HUDEP-2 (cell line): ENCODE measurements around the gene SPCS1.

Experiments used
- DNase-seq, 76 experiments: peaks; one replicate each; lab custom pipeline; 2025; ENCODE audit not compliant: unreplicated experiment in 76 of 76; lab: John Stamatoyannopoulos, UW

Gene SPCS1

DNA sequence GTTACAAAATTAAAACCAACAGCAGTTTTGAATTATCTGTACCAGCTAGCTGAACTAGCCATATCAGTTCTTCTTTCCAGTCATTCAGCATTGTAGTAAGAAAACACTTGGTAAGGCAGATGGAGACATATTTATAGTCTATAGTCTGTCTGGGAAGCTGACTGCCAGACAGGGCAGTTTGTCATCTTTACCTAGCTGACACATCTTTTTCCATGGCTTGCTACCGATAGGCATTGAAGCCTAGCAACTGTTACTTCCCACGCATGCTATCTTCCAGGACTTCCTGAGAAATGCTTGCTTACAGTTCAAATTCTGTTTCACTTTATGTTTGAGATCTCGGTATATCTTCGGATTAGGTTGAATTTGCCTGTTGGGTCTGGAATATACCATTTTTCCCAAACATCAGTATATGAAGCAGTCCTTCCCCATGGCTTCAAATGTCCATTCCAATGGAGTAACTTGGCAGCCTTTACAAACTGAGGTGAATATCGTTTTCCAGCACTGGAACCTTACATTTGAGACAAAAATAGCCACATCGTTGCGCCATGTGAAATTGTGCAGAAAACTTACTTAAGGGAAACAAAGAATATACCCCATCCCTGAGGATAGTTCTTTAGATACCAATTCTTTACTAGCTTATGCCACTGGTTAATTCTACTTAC, 11.2 kb upstream of the SPCS1 start:
- no peak for DNase-seq

DNA sequence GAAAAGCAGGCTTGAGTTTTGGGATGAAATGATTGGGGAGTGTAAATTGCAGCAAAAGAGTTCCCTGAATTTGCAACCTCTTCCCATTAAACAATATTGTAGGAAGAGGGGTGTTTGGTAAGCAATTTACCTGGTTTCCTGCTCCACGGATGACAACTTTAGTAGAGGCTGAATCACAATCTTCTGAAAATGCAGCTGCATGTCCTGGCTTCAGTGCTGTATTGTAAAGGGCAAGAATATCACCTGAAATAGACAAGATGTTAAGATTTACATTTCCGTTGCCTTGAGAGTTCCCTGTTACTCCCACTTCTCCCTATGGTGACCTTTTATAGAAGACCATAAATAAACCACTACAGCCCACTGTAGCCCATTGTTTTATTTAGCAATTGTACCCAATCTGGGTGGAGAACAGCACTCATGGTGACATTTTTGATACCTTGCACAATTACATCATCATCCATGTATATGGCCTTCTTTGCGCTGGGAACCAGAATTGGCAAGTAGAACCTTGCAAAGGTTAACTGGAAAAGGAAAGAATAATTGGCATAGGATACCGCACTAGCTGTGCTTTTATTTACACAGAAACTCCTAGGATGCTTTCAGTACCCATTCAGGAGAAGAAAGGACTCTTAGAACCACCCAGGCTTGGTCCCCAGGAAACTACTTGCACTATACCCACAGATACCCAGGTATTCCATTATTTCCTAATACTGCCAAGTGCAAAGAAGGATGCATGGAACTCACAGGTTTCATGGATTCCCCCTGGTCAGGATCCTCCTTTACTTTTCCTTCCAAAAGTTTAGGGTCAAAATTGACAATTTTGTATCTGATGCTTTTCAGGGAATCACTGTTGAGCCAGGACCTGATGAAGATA, 9.9 kb upstream of the SPCS1 start:
- no peak for DNase-seq

DNA sequence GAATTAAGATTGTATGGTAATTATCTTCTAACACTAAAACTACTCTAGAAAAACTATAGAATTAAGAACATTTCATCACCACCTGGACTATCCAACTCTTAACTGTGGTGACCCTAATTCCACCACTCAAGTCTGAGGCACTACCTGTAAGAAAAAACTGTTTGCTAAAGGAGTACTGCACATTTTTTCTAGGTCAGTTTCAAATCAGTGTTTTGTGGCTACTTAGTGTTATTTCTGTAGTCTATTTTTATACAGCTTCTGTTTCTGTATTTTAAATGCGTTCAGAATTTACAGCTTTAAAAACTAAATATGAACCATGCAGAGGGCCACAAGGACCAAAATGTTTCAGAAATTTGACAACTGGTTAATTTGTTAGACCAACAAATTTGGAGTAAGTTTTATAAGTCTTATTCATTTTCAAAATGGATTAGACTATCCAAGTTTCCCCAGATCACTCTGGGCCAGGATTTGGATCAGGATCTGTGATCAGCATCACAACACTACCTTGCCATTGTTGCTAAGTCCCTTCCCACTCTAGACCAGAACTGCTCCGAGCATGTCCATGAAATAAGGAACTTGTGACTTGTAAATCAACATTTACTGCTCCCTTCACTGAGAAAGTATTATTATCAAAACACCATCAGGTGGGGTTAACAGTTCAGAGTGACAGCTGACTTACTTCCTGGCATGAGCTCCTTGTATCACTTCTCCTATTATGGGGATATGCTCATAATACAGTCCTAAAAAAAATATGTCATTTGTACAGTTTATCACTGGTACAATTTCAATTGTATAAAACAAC, 8.9 kb upstream of the SPCS1 start:
- no peak for DNase-seq

DNA sequence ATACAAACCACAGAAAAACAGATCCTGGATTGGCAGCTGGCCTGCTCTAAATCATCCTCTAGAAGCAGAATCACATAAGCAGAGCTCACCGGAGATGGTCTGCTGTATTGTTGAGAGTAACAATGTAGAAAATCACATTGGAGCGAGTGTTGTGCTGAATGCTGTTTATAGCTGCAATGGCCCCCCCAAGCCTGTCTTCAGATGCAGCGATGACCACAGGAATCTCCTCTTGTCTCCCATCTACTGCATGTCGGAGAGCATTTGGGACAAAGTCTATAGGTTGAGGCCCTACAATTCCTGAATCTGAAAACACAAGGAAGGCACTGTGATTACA, 8.3 kb upstream of the SPCS1 start:
- no peak for DNase-seq

DNA sequence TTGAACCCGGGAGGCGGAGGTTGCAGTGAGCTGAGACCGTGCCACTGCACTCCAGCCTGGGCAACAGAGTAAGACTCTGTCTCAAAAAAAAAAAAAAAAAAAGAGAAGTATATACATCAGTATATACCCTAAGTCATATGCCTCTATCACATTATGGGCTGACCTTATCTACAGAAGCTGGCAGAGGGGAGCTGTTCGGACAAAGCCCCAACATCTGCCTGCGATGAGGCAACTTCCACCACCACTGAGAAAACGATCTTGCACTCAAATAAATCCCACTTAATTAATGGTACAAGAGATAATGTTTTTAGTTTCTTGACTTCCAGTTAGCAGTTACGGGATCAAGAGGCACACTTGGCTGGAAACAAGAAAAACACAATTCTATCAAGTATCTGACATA, 2.6 kb upstream of the SPCS1 start:
- peak in 29 of 76 experiments; percentile 1 to 63 (median 19) for DNase-seq

DNA sequence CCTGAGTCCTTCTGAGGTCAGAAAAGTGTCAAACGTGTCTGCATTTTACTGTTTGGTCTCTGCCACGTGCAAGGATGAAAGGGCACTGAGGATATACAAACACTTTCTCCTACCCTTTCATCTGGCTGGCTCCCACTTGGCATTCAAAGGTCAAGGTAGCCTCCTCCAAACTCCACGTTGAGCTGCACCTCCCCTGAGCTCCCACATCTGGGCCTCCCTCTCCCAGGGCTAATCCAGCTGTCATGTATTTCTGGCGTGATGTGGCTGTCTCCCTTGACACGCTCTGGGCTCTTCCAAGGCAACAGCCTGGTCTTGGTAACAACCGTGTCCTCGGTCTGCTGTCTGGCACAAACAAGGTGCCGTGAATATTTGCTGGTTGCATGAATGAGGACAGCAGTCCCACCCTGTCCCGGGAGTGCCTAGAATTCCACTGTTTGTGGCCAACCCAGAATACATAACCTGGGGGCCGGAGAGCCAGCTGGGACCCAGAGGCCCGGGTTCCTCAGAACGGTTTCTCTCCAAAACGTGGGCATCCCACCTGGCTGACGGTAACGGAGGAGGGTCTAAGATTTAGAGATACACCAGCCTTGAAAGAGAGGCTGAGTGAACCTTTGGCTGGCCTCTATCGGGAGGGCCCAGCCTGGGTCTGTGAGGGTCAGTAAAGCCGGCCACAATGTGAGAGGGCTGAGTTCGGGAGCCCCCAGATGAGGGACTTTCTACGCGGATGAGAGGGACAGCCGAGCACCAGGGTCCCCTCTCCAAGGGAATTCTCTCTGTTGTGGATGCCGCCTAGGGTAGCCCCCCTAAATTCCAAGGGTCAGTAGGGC, 1.1 kb upstream of the SPCS1 start:
- peak in 13 of 76 experiments; percentile 9 to 45 (median 16) for DNase-seq

DNA sequence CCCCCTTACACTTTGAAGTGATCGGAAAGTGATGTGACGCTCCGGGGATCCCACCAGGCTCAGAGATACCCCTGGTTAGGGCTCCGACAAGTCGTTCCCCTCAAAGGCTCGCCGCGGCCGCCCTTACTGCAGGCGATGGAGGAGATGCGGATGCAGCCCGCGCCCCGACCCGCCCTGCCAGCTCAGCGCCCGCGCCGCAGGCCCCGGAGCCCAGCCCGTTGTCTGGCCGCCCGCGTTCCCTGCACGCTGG, 543 bp upstream of the SPCS1 start:
- no peak for DNase-seq

DNA sequence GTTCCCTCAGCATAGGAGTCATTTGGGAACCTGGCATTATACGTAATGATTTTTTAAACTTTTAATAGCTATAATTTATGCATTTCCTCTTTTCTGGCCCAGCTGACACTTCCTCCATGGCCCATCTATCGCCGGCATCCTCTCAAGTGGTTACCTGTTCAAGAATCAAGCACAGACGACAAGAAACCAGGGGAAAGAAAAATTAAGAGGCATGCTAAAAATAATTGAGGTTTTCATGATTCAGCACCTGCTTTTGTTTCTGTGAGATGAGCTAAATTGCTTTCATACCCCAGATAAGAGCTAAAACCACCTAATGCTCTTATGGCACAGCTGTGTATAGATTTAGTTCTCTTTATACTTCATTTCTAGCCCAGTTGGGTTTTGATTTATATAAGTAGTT, 1.7 kb downstream of the SPCS1 start:
- DNase-seq: no peak

DNA sequence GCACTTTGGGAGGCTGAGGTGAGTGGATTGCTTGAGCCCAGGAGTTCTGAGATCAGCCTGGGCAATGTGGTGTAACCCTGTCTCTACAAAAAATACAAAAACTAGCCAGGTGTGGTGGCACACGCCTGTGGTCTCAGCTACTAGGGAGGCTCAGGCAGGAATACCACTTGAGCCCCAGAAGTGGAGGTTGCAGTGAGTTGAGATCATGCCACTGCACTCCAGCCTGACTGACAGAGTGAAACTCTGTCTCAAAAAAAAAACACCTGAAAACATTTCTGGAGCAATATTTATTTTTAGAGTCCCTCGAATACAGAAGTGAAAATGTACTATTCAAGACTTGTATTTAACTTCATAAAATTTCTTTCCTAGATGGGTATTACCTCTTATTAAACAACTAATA, 4.6 kb downstream of the SPCS1 start:
- no peak for DNase-seq

DNA sequence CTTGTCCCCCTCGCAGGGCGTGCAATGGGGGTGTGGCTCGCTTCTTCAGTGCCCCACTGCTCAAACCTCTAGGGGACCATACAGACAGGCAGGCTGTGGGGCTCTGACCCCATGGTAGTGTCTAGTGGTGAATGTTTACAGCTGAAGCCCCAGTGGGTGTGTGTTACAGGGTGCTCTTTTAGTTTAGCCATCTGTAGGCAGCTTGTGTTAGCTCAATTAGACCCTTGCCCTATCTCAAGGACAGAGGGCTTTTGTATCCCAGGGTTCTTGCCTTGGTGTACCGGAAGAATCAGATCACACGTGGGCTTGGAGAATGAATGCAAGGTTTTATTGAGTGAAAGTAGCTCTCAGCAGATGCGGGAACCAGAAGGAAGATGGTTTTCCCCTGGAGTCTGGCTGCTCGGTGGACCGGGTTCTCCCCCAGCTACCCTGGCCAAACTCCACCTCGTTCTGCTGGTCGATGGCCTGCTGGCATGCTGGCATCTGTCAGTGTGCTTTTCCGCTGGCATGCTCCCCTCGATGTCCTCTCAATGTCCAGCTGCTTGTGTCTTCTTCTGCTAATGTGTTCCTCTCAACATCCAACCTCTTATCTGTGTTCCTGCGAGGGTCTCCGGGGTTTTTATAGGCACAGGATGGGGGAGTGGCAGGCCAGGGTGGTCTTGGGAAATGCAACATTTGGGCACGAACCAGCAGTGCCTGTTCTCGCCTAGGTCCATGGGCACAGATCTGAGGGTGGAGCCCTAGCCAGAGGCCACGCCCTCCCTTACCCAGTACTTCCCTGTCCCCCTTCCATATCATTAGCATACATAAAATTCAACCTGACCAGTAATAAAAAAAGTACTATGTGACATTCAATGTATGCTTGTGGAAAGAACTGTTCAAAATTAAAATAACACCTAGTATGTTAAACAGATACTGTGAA, 6.6 kb downstream of the SPCS1 start:
- no peak for DNase-seq

DNA sequence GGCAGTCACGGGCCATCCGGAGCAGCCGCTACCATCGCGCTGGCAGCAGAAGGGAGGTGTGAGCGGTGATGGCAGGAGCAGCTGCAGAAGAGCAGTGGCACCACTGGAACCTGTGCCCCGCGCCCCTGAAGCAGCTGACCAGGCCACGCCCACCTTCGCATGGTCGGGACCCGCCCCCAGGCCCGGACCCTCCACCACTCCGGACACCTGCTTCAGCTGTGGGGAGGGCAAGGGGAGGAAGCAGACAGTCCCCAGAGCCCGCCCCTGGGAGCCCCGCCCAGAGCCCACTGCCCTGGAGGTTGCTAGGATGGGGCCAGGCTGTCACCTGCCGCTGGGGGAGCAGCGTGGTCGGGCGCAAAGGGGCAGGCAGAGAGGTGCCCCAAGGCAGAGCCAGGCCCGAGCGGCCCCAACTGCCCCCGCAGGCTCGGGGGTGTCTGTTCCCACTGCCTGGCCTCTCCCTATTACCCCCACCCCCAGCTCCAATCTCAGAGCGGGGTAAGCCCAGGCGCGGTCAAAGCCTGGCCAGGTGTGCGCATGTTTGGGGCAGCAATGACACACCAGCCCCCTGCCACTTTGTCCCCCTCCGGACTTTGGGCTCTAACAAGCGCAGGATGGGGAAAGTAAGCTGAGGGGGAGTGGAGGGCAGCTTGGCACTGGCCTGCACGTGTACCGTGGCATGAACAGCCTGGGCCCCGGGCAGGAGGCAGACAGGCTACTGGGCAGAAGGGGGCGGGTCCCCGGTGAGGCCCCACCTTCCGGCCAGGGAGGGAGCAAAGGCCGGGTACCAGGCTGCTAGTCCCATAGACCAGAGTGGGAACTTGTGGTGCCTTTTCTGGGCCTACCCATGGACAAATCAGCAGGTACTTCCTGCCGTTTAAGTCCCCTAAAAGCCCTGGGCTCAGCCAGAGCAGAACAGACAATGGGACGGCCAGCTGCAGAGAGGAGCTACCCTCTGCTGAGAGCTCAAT, 8.7 kb downstream of the SPCS1 start:
- DNase-seq: no peak

DNA sequence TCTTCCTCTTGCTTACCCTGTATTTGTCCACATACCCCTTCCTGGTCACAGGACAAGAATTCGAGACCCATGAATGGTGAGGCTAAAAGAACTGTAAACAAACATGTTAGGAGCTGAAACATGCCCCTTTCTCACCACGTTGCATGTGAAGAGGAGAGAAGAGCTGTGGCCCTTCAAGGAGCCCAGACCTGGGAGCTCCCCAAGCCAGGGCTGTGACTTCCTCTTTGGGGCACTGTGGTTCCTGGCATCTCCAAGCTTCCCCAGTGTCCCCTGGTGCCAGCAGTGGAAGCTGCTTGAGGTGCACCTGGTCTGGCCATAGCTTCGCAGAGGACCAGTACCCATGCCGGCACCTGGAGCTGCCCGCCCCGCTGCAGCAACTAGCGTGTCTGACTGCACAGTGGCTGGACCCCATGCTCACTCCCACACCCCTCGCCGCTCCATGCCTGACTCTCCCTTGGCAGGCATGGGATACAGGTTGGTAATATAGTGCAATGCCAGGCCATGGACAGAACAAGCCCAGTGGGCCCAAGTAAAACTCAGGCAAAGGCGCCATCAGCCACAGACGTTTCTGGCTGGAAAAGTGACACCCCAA, 9.9 kb downstream of the SPCS1 start:
- DNase-seq: no peak

DNA sequence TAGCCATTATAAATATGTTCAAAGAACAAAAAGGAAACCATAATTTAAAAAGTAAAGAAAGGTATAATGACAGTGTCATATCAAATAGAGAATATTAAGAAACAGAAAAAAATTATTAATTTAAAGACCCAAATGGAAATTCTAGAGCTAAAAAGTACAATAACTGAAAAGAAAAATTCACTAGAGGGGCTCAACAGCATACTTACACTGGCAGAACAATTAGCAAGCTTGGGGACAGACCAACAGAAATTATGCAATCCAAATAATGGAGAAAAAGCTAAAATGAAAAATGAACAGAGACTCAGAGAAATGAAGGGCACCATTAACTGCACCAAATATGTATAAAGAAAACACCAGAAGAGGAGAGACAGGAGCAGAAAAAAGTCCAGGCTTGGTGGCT, 13.7 kb downstream of the SPCS1 start:
- no peak for DNase-seq

DNA sequence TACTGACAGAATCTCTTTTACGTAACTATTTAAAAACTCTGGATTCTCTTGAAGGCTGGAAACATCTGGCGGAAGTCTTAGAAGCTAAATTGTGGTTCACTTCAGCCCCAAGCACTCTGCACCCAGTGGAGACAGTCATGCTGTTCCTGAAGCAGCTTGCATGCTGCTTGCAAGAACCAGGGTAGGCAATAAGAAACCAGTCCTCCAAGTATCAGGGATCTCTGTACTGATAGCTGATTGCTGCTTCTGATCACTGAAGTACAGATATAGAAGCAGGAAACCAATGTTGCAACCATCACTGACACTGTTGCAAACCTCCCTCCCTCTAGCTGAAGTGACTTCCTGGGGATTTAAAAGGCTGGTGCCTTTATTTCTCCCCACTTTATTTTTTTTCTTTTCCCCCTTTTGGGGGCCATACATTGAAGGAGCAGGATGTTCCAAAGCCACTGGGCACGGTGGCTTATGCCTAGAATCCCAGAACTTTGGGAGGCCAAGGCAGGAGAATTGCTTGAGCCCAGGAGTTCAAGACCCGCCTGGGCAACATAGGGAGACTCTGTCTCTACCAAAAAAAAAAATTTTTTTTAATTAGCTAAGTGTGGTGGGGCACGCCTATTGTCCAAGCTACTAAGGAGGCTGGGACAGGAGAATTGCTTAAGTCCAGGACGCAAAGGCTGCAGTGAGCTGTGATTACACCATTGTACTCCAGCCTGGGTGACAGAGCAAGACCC, 15.3 kb downstream of the SPCS1 start:
- no peak for DNase-seq

DNA sequence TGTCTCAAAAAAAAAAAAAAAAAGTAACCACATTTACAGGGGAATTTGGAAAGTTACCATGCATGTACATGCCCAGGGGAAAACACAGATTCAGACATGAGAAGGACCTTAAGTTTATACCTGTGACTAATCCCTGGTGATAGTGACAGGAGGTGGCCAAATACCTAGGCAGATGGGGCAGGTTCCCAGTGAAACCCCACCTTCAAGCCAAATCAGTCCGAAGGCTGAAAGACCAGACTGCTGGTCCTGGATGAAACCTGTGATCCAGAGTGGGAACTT, 15.8 kb downstream of the SPCS1 start:
- no peak for DNase-seq

DNA sequence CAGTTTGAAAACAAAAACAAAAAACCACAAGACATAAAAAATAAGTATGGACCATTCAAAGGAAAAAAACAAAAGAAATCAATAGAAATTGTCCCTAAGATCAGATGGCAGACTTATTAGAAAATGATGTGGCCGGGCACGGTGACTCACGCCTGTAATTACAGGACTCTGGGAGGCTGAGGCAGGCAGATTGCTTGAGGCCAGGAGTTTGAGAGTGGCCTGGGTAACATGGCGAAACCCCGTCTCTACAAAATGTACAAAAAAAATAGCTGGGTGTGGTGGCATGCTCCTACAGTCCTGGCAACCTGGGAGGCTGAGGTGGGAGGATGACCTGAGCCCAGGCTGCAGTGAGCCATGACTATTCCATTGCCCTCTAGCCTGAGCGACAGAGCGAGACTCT, 16.6 kb downstream of the SPCS1 start:
- DNase-seq: no peak

DNA sequence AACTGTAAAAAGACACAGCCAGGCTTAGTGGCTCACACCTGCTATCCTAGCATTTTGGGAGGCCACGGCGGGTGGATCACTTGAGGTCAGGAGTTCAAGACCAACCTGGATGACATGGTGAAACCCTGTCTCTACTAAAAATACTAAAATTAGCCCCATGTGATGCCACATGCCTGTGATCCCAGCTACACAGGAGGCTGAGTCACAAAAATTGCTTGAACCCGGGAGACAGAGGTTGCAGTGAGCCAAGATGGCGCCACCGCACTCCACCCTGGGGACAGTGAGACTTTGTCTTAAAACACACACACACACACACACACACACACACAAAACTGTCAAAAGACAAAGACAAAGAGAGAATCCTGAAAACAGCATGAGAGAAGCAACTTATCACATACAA, 18.0 kb downstream of the SPCS1 start:
- no peak for DNase-seq

DNA sequence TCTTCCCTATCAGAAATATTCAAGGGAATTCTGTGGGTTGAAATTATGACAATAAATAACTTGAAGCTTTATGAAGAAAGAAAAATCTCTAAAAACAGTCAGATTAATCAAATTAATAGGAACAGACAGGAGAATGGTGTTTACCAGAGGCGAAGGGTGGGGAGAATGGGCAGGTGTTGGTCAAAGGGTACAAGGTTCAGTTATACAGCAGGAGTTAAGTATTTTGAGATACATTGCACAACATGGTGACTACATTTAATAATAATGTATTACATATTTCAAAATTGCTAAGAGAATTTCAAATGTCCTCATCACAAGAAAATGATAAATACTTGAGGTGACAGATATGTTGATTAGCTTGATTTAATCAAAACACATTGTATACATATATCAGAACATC, 18.6 kb downstream of the SPCS1 start:
- no peak for DNase-seq
